Smooth muscle cell (in vitro differentiated cells): Measurements from ENCODE around the gene PXMP2. TPM values are rescaled to one million over a fixed set of nuclear protein-coding genes. Genes with fewer than 3 reads are reported as not detected.

Source experiments
- DNase-seq: peaks from one replicate; lab custom pipeline; 2025; ENCODE audit not compliant: unreplicated experiment; lab: John Stamatoyannopoulos, UW
- H2AFZ ChIP-seq: fragments of 200-600 bp; sonication (generic); 2 replicates; pipeline ENCODE4 v1.6.0; 2016; ENCODE audit warnings: antibody characterized with exemption, low read depth, mild to moderate bottlenecking
- H3F3A ChIP-seq: fragments of 200-600 bp; sonication (generic); 2 replicates; pipeline ENCODE4 v1.6.0; 2017; ENCODE audit warnings: antibody characterized with exemption, low read depth
- H3K27ac ChIP-seq: fragments of 200-600 bp; sonication (generic); 2 replicates; pipeline ENCODE4 v1.5.1; 2016; ENCODE audit warnings: low read depth, mild to moderate bottlenecking
- H3K27me3 ChIP-seq: fragments of 200-600 bp; sonication (generic); 2 replicates; pipeline ENCODE4 v1.6.1; 2016; ENCODE audit warnings: low read depth, mild to moderate bottlenecking
- H3K36me3 ChIP-seq: fragments of 200-600 bp; sonication (generic); 2 replicates; pipeline ENCODE4 v1.5.1; 2016; ENCODE audit warnings: low read depth
- H3K4me1 ChIP-seq: fragments of 200-600 bp; sonication (generic); 2 replicates; pipeline ENCODE4 v1.5.1; 2016; ENCODE audit warnings: low read depth
- H3K4me2 ChIP-seq: fragments of 200-600 bp; sonication (generic); 2 replicates; pipeline ENCODE4 v1.6.0; 2016; ENCODE audit warnings: mild to moderate bottlenecking
- H3K4me3 ChIP-seq: fragments of 200-600 bp; sonication (generic); 2 replicates; pipeline ENCODE4 v1.5.1; 2016; ENCODE audit warnings: mild to moderate bottlenecking
- H3K79me2 ChIP-seq: fragments of 200-600 bp; sonication (generic); 2 replicates; pipeline ENCODE4 v1.6.0; 2016; ENCODE audit warnings: low read depth, mild to moderate bottlenecking
- H3K9ac ChIP-seq: fragments of 200-600 bp; sonication (generic); 2 replicates; pipeline ENCODE4 v1.6.0; 2016; ENCODE audit warnings: low read depth
- H3K9me3 ChIP-seq: fragments of 200-600 bp; sonication (generic); replicated peaks from 2 replicates; pipeline ENCODE4 v1.5.1; 2016; ENCODE audit warnings: low read depth
- H4K20me1 ChIP-seq: fragments of 200-600 bp; sonication (generic); 2 replicates; pipeline ENCODE4 v1.6.0; 2016; ENCODE audit warnings: low read depth
- CTCF ChIP-seq: fragments of 200-600 bp; sonication (generic); IDR thresholded peaks from 2 replicates; pipeline ENCODE4 v1.5.1; 2017; ENCODE audit warnings: borderline replicate concordance, mild to moderate bottlenecking, antibody characterized with exemption; ENCODE audit not compliant: insufficient read depth, poor library complexity, severe bottlenecking
- WGBS: methylation state at CpG from one replicate; pipeline ENCODE4 v1.1.7; 2016; ENCODE audit warnings: low lambda C conversion rate; 5-methylcytosine and 5-hydroxymethylcytosine counted together
- polyA plus RNA-seq: library from polyadenylated mRNA; unstranded; fragments of >200 nt; fragmentation: Nextera tagmentation; extraction: Ambion mirVana; gene quantifications from 2 replicates; pipeline ENCODE4 v1.2.1, GENCODE V29; 2016
- total RNA-seq: library from RNA; depleted of rRNA; stranded (reverse); fragments of >200 nt; gene quantifications from 2 replicates; pipeline ENCODE4 v1.2.3, GENCODE V29; 2014

PXMP2 gene
- total and polyA plus RNA-seq, 2 experiments from 2014 or later: 14.7 to 25.0 TPM

GRCh38 chr12:132639956-132640520 is 47.3 kb upstream of the PXMP2 start:
- no peaks in the 10 kb centered on the region for H3K27me3 ChIP-seq
- no peak overlapping the region for H2AFZ ChIP-seq
- no peak overlapping the region for H3K9ac ChIP-seq
- H3K36me3 ChIP-seq: no peaks in the 10 kb centered on the region
- no peak for TF ChIP-seq CTCF
- 98% methylated on average over 12 of the region's 12 CpGs for WGBS
- H3K79me2 ChIP-seq: no peaks in the 10 kb centered on the region
- no peak overlapping the region for H3K27ac ChIP-seq
- H3F3A ChIP-seq: no peaks in the 10 kb centered on the region
- H3K4me1 ChIP-seq: no peaks in the 10 kb centered on the region
- H3K9me3 ChIP-seq: no peaks in the 10 kb centered on the region
- H4K20me1 ChIP-seq: no peaks in the 10 kb centered on the region
- no peak overlapping the region for H3K4me2 ChIP-seq
- DNase-seq: no peak
- H3K4me3 ChIP-seq: no peak overlapping the region

GRCh38 chr12:132640936-132641335 is 46.5 kb upstream of the PXMP2 start:
- no peak for DNase-seq
- no peak overlapping the region for H3K4me2 ChIP-seq
- no peaks in the 10 kb centered on the region for H3K36me3 ChIP-seq
- no peaks in the 10 kb centered on the region for H3K79me2 ChIP-seq
- H3K27ac ChIP-seq: no peak overlapping the region
- no peak overlapping the region for H2AFZ ChIP-seq
- no peak overlapping the region for H3K4me3 ChIP-seq
- TF ChIP-seq CTCF: no peak
- no peaks in the 10 kb centered on the region for H3K4me1 ChIP-seq
- WGBS: 86% methylated on average over 10 of the region's 10 CpGs
- H3F3A ChIP-seq: no peaks in the 10 kb centered on the region
- no peaks in the 10 kb centered on the region for H4K20me1 ChIP-seq
- no peaks in the 10 kb centered on the region for H3K9me3 ChIP-seq
- no peaks in the 10 kb centered on the region for H3K27me3 ChIP-seq
- no peak overlapping the region for H3K9ac ChIP-seq

- H3K79me2 ChIP-seq: no peaks in the 10 kb centered on the region
Observed at GRCh38 chr12:132641811-132642650, 45.4 kb upstream of the PXMP2 start.

More at GRCh38 chr12:132641811-132642650, 45.4 kb upstream of the PXMP2 start:
- Histone ChIP-seq H3K9ac (no peak overlapping the region), H3K27ac (no peak overlapping the region), H3K36me3 (no peaks in the 10 kb centered on the region), H3K4me3 (no peak overlapping the region), H2AFZ (no peak overlapping the region), H3F3A (no peaks in the 10 kb centered on the region), H3K27me3 (no peaks in the 10 kb centered on the region), H3K9me3 (no peaks in the 10 kb centered on the region), H4K20me1 (no peaks in the 10 kb centered on the region), H3K4me2 (no peak overlapping the region), H3K4me1 (no peaks in the 10 kb centered on the region)
- 96% methylated on average over 25 of the region's 28 CpGs for WGBS
- no peak for TF ChIP-seq CTCF
- no peak for DNase-seq
